Activated naive CD8-positive, alpha-beta T cell treated with anti-CD3 and anti-CD28 coated beads, Interleukin-2, amount 50 U/mL, for 16 hours (primary cell): ENCODE measurements around the gene UGT1A7.

Experiments
- DNase-seq: peaks from one replicate; pipeline ENCODE4 v3.0.0-alpha.2; 2020; ENCODE audit warnings: low read depth, low spot score

Gene UGT1A7

DNA sequence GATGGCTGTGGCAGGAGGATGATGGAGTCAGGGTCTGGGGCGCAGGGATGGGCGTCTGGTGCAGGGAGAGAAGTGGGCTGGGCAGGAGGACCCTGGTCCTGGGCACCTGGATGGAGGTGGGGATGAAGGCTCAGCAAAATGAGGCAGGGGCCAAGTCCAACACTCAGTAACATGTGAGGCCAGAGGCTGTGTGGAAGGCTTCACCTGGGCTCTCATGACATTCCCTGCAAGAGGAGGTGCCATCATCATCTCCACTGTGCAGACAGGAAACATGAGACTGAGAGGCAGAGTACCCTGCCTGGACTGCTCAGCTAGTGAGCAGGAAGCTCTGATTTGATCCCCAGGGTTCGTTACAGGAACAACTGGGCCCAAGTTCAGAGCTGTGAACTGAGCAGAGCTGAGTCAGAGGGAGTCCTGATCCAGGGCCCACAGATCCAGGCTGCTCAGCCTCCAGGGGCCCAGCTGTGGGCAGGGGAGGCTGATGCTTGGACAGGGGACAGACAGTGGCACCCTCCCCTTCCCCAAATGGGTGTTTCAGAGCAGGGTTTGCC, 135.7 kb downstream of the UGT1A7 start:
- DNase-seq = no peak

DNA sequence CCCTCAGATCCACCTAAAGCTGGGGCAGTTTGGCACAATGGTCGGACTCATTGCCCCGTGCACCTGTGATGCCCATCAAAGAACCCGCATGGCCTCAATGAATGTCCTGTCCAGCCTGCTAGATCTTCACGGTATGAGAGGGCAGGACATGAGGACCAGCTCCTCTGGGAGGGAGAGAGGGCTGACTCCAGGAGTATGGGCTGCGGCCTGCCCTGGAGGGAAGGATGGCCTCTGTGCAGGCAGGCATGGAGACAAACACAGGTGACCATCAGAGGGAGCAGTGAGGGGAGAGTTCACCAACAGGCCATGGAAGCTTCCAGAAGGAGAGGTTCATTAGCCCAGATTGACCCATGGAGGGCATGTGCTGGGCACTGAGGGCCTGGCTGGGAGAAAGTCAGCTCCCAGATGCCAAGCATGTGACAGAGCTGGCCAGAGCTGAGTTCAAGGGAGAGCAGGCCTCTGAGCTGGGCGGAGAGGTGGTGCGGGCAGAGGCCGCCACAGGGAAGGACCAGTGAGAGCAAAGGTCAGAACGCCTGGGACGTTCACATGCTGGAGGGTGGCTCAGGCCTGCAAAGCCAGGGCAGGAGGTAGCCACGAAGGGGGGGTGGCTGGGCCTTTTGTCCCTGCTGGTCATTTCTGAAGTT, 136.4 kb downstream of the UGT1A7 start:
- no peak for DNase-seq

DNA sequence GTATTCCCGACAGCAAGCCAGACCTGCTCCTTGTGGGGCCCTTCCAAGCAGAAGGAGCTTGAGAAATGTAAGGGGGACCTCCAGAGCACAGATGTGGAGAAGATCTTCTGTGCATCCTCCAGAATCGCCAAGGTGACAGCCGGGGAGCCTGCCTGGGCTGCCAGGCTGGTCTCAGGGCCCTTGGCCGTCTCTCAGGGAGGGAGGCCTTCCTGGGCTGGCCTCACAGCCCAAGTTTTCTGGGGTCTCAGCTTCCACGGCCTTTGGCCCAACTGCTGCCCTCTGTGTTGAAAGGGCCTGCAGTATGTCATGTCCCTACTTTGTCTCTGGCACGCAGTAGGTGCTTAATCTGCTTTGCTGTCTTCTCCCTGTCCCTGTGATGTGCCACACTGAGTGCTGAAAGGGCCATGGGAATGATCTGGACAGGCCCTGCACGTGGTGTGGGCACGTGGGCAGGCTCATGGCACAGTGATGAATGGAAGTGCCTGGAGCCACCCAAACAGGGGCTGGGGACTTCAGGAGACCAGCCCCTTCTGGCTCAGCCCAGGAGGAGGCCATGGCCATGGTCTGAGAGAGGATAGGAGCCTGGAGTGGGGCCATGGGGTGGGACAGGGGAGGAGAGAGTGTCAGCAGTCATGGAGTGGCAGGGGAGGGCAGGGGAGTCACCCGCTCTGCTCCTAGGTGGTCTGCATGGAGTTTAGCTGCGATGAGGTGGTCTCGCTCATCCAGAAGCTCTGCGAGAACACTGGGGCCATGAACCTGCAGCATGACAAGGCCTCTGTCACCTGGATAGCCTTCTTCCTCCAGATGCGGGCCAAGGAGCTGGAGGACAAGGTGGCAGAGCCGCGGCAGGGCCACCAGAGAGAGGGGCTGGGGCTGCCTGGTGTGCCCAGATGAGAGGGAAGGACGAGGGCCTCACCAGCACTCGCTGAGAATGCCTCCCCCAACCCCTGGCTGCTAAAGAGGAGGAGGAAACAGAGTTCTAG, 137.2 kb downstream of the UGT1A7 start:
- no peak for DNase-seq

DNA sequence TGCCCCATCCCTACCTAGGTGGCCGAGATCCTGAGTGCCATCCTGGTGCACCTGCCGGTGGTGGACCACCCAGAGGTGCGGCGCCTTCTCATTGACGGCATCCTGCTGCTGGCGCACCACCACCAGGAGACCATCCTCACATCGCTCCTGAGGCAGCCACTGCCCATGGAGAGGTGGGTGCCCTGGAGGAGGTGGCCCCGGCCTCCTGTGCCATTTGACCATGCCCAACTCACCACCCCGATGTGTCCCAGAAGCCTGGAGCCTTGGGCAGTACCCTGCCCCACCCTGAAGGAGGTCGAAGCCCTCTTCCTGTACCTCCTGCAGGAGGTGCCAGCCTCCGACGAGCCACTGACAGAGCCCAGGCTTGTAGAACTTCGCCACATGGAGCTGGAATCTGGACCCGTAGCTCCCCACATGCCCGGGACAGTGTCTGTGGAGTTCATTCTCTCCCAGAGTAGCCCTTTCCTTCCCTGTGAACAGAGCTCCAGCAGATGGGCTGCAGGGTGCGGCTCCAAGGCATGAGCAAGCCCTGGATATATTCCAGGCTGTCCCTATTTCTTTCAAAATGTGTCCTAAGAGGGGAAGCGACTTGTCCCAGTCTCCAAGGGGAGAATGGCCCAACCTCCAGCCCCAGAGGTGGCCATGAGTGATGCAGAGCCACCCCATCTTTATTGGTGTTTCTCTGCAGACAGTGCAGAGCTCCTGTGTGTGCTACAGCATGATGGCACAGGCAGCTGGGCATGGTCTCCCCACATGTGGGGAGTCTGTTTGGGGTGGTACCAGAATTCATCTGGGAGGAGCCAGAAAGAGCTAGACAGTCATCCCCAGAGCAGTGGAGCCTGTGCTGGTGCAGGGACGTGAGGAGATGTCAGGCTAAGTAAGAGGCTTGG, 138.4 kb downstream of the UGT1A7 start:
- DNase-seq = no peak

DNA sequence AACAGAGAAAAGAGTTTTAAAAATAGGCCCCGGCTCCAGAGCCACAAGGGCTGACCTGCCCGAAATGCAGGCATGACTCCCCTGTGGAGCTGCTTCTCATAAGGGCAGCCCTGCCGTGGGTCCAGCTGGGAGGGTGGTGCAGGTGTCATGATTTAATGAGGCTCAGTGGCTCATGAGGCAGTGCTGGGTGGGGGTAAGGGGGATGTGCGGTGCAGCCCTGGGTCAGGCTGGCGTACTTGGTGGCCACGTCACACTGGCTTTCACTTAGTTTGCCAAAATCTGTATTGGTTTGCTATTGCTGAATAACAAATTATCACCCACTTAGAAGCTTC, 139.0 kb downstream of the UGT1A7 start:
- DNase-seq = no peak

DNA sequence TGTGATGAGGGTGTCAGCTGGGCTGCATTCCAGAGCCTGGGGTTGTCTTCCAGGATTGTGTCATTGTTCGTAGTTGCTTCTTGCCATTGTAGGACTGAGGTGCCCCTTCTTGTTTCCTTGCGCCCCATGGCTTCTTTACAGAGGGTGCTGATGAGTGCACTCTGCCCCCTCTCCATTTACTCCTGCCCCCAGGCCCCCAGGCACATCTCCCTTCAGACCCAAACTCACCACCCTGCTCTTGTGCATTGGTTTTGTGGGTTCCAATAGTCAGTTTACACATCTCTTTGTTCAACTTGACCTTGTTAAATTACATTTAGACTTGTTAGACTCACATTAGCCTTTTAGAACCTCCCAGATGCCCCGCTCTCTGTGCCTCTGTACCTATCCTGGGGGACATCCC, 139.5 kb downstream of the UGT1A7 start:
- DNase-seq = no peak

DNA sequence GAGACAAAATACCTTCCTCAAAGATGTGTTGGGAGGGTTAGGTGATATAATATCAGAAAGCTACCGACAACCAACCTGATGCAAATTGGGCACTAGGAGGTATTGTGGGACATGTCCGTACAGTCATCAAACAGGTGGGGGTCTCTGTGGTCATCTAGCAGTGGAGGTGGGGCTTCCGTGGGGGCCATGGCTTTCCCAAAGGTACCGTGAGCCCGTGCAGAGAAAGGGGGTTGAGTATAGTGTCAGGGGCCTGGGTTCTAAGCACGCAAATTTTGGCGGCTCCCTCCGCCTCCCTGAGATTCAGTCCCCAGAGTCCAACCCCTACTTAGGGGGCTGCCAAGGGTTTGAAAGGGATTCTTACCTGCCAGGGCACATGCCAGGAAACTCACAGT, 140.0 kb downstream of the UGT1A7 start:
- DNase-seq = no peak

DNA sequence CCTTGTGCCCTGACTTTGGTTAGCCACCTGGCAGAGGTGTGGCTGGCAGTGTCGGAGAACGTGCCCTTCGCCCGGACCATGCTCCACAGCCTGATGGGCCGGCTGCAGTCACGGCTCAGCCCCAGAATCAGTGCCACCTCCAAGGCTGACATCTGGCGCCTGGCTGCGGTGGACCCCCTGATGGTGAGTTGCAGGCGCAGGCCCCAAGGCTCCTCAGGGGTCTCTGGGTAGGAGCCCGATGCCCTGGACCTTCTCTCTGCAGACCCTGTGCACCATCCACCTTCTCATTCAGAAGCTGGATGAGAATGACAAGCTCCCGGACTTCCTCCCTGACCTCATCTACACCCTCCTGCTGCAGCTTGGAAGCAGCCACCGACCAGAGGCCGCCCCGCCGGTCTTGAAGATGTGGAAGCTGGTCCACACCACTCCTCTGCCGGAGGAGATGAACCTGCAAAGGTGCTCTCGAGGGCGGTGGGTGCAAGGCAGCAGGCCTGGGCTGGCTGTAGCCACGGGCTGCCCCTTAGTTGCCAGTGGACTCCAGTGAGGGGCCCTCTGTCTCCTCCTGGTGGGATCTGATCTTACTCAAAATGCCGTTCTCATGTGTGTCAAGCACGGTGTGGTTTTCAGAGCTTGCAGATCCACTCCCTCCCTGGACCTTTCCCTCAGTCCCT, 140.5 kb downstream of the UGT1A7 start:
- no peak for DNase-seq
